GM23248 (cell line): Measurements from ENCODE around the gene IFI27.

ENCODE experiments used
- EZH2 ChIP-seq: fragments of 200-600 bp; sonication (generic); IDR thresholded peaks from 2 replicates; pipeline ENCODE4 v1.6.1; 2018; ENCODE audit warnings: antibody characterized with exemption, mild to moderate bottlenecking; ENCODE audit not compliant: insufficient read depth, poor library complexity, severe bottlenecking
- EZH2phosphoT487 ChIP-seq: fragments of 200-600 bp; sonication (generic); IDR thresholded peaks from 2 replicates; pipeline ENCODE4 v1.6.1; 2018; ENCODE audit warnings: antibody characterized with exemption, moderate library complexity, mild to moderate bottlenecking, low read depth; ENCODE audit not compliant: insufficient read depth

DNA sequence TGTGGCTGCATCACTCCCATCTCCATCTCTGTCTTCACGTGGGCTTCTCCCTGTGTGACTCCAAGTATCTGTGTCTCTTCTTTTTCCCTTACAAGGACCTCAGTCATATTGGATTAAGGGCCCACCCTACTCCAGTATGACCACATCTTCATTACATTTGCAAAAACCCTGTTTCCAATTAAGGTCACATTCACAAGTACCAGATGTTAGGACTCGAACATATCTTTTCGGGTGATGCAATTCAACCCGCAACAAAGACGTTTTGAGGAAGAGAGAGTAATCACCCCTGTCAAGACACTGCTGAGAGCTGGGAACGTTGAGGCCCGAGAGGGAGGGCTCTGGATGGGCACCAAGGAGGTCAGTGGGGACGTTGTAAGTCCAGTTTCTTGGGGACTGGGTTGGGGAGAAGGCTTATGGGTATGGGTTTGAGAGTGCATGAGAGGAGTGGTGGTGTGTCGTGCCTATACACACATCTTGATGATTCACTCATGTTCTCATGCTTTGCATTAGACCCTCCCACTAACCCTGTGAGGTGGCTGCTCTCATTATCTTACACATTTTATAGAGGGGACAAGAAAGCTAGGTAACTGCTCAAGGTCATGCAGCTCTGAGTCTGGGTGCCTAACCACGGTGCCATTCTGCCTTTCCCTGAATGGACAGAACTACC is 12.1 kb upstream of the IFI27 start:
- TF ChIP-seq EZH2 (no peak), EZH2phosphoT487 (no peak)
